ENCODE measurements around the gene PTPRN2.

DNA sequence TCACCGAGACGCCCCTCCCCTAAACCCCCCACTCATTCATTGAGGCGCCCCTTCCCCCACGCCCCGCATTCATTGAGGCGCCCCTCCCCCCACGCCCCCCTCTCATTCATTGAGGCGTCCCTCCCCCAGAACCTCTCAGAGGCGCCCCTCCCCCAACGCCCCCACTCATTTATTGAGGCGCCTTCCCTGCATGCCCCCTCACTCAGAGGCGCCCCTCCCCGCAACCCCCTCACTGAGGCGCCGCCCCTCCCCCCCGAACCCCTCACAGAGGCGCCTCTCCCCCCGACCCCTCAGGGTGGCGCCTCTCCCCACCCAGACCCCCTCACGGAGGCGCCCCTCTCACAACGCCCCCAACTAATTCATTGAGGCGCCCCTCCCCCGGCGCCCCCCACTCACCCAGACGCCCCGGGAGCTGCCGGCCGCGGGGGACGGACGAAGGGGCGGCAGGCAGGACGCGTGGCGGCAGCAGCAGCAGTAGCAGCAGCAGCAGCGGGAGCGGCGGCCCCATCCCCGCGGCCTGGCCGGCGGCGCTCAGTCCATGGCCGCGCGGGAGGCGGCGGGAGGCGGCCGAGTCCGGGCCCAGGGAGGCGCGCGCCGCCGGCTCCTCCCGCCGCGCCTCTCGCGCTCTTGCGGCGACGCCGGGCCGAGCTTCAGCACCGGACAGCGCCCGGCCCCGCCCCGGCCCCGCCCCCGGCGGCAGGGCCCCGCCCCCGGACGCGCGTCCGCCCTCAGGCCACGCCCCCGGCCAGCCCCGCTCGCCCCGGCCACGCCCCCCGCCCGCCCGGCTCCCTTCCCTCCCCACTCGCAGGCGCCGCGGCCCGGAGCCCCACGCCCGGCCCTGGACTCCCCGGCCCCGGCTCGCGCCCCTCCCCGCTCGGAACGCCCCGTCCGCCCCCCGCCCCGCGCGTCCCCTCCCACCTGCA lies at the start of gene PTPRN2:
- TF ChIP-seq CTCF (IDR thresholded peaks at IDR 0.05; ENCODE audit: control extremely low read depth in 1 of 3, insufficient read depth in 1 of 3, low read depth in 1 of 3, low read length in 3 of 3), result no peak
- TF ChIP-seq EZH2 (IDR thresholded peaks at IDR 0.05; ENCODE audit: low read depth, low read length, severe bottlenecking), result no peak
- TF ChIP-seq, protein P1, sequence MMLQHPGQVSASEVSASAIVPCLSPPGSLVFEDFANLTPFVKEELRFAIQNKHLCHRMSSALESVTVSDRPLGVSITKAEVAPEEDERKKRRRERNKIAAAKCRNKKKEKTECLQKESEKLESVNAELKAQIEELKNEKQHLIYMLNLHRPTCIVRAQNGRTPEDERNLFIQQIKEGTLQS (IDR thresholded peaks at IDR 0.05; ENCODE audit: insufficient read depth, low read depth, low read length), result no peak
- TF ChIP-seq CHD1 (IDR thresholded peaks at IDR 0.05; ENCODE audit: low read depth, low read length), result no peak
- TF ChIP-seq SIN3A (conservative IDR thresholded peaks at IDR 0.05 in 1 of 2, IDR thresholded peaks at IDR 0.05 in 1 of 2; ENCODE audit: low read depth in 1 of 2, low read length in 2 of 2), result 0 out of 4 replicates have a peak, but pooled peaks of 1 of the 2 experiments have one; percentile 47
- TF ChIP-seq POLR2A (IDR thresholded peaks at IDR 0.05; ENCODE audit: control extremely low read depth in 1 of 2, low read depth in 2 of 2, low read length in 2 of 2), result no peak
- TF ChIP-seq, protein P2, sequence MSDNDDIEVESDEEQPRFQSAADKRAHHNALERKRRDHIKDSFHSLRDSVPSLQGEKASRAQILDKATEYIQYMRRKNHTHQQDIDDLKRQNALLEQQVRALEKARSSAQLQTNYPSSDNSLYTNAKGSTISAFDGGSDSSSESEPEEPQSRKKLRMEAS (IDR thresholded peaks at IDR 0.05), result no peak
- TF ChIP-seq SIRT6 (IDR thresholded peaks at IDR 0.05; ENCODE audit: low read length), result no peak
- 0 out of 4 replicates have a peak, but pooled peaks of 1 of the 2 experiments have one; percentile 1 for TF ChIP-seq RAD21 (IDR thresholded peaks at IDR 0.05 in 1 of 2, conservative IDR thresholded peaks at IDR 0.05 in 1 of 2; ENCODE audit: low read depth in 2 of 2, low read length in 2 of 2)

All from H1 (cell line).